HG03469 (cell line): ENCODE results near the gene FAM234B.

Experiments used
- ATAC-seq: cut with Tn5 transposase; IDR thresholded peaks from one replicate; pipeline ENCODE4 v1.9.1; 2021; ENCODE audit warnings: mild to moderate bottlenecking, moderate library complexity, moderate number of reproducible peaks; ENCODE audit not compliant: unreplicated experiment

FAM234B gene, protein sequence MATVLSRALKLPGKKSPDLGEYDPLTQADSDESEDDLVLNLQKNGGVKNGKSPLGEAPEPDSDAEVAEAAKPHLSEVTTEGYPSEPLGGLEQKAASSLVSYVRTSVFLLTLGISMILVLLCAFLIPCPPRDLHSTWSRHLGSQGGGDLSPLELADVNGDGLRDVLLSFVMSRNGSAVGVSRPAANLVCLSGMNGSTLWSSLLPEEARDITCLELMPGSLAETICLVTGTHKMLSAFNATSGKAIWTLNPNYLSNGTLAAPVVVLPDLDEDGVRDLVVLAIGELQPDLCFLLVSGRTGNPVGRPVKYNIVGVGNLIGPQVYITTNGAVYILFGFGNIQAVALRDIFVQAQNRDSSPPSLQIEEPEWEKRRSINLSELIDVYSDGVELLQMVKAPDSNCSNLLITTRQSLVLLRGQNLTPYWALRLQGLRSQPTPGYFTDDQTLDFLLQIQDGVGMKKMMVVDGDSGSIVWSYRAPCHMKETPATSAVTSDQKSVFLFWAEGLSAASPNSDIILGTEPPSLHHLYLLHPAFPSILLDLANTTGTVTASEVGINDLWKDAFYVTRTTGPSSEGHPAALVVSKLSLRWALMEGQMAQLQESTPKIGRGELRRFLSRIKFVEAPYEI

GRCh38 chr12:13044002-13044905 lies at the start of gene FAM234B:
Gene FAM234B (plus strand): TSS chr12:13044381. CDS start chr12:13044404, 23 bp downstream.
- ATAC-seq, result peak; percentile 55

GRCh38 chr12:12995088-12995487 lies 49.1 kb upstream of the FAM234B start:
- no peak for ATAC-seq

GRCh38 chr12:12996209-12996608 lies 48.0 kb upstream of the FAM234B start:
- no peak for ATAC-seq

- ATAC-seq, result no peak
Observed at GRCh38 chr12:12997156-12997555, 47.0 kb upstream of the FAM234B start.

GRCh38 chr12:12997734-12998133 lies 46.4 kb upstream of the FAM234B start:
- no peak for ATAC-seq

- ATAC-seq, result no peak
Observed at GRCh38 chr12:12998248-12998647, 45.9 kb upstream of the FAM234B start.

DNA sequence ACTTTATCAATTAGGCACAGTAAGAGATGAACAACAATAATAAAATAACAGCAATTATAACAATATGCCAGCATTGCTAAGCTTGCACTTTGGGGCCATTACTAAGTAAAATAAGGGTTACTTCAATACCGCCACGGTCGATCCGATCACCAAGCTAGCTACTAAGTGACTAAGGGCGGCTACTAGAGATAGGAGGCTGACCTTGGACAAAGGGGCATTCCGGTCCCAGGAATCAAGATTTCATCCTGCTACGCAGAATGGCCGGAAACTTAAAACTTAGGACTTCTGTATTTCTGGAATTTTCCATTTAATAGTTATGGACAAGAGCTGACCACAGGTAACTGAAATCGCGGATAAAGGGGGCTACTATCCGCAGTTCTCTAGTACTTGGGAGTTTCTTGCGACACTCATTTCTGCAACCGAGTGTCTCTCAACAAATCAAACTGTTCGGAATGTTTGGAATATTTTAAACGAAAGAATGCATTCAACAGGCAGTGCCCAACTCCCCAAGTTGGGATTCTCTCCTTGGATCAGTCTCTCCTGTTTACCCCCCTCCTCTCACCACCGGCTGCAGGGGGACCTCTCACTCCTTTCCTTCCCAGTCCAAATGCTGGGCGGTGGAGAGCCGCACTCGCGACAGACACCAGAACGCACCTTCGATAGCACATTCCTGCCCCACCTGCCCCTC lies 44.8 kb upstream of the FAM234B start:
- ATAC-seq, result no peak

GRCh38 chr12:12999959-13000615 lies 44.1 kb upstream of the FAM234B start, which contains the start of gene HEBP1:
Gene HEBP1 (minus strand): TSS chr12:13000265. CDS start chr12:13000114, 151 bp downstream.
- peak; percentile 64 for ATAC-seq

- no peak for ATAC-seq
Observed at GRCh38 chr12:13000616-13000924, 43.6 kb upstream of the FAM234B start.

DNA sequence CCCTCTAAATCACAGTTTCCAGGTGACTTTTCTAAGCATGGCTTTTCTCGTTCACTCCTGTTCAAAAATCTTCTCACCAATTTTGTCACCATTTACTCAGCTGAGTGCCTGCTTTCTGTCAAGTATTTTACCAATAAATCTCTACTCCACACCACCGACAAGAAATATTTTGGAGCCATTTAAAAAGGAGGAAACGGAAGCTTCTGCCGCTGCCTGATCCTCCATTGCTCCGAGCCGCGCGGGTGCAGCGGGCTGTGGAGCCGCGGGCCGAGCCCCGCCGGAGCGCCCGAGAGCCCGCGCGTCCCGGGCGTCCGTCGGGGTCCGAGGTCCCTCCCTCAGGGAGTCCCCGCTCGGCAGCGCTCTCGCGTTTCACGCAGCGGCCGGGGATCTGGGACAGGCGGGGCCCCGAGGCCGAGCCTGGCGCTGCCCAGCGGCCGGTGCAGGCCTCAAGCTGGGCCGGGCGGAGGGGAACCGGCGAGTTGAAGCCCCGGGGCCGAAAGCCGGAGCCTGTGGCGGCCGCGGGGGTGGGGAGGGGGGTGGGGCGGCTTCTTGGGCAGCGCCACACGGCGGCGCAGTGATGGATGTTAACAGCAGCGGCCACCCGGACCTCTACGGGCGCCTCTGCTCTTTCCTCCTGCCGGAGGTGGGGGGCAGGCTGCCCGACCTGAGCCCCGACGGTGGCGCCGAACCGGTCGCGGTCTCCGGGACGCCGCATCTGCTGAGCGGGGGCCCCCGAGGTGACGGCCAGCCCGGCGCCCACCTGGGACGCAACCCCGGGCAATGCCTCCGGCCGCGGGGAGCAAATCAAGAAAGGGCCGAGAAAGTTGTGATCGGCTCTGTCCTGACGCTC lies 43.0 kb upstream of the FAM234B start:
- ATAC-seq, result no peak

GRCh38 chr12:13001775-13002040 lies 42.5 kb upstream of the FAM234B start:
- ATAC-seq, result no peak

- no peak for ATAC-seq
Observed at GRCh38 chr12:13002301-13003097, 41.7 kb upstream of the FAM234B start.

- no peak for ATAC-seq
Observed at GRCh38 chr12:13004361-13004760, 39.8 kb upstream of the FAM234B start.

GRCh38 chr12:13004986-13005385 lies 39.2 kb upstream of the FAM234B start:
- no peak for ATAC-seq

DNA sequence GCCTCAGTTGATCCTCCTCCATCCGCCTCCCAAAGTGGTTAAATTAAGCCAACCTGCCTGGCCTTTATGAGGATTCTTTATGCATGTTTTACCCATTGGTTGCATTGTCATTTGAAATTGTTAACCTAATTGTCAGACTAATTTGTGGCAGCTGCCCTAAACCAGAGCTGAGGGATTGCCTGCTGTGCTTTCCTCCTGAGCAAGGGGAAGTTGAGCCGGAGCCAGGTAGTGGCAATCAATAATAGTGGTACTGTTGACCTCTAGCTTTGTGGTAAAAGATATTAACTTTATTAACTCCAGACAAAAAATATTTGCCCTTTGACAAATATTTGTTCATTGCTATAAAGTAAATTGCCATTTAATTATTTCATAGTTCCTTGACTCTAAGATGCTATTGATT lies 38.5 kb upstream of the FAM234B start:
- no peak for ATAC-seq

DNA sequence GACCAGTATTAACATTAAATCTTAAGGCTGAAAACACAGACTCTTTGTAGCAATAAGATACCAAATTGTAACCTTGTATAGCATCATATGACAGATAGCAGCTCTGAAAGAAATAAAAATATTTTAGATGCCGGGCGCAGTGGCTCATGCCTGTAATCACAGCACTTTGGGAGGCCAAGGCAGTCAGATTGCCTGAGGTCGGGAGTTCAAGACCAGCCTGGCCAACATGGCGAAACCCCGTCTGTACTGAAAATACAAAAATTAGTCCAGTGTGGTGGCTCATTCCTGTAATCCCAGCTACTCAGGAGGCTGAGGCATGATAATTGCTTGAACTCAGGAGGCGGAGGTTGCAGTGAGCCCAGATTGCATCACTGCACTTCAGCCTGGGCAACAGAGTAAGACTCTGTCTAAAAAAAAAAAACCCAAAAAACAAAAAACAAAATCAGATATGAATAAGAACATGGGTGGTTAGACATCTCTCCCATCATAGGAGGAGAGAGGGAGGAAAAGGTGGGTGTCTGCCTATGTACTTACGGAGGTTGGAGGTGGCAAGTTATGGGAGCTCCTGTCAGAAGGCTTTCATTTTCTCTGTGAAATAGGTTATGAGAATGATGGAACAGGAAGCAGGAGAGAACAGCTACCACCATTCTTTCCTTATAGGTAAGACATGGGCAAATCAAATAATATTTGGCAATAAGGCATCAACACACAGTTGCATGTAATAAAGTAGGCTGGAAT lies 36.5 kb upstream of the FAM234B start:
- no peak for ATAC-seq

DNA sequence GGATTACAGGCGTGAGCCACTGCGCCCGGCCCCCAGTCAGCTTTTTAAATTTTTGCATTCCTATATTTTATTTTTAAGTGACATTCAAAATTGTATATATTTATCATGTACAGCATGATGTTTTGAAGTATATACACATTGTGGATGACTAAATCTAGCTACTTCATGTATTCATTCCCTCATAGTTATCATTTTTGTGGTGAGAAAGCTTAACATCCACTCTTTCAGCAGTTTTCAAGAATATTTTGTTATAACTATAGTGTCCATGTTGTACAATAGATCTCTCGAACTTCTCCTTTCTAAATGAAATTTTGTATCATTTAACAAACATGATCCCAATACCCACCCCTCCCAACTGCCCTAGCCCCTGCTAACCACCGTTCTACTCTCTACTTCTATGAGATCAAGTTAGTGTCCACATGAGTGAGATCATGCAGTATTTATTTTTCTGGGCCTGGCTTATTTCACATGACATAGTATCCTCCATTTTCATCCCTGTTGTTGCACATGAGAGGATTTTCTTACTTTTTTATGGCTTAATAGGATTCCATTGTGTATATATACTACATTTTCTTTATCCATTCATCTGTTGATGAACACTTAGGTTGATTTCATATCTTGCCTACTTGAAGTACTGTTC lies 35.3 kb upstream of the FAM234B start:
- no peak for ATAC-seq

DNA sequence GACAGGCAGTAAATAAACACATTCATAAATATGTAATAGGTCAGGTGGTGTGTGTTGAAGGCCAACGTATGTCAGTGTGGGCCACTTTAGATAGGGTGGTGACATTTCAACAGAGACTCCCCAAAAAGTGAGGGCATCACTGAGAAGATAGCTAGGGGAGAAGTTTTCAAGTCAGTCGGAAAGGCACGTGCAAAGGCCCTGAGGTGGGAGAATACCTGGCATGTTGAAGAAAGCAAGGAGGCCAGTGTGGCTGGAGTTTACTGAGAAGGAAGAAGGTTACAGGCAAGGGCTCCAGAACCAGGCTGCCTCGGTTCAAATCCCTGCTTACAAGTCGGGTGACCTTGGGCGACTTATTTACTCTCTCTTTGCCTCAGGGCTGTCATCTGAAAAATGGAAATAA lies 33.1 kb upstream of the FAM234B start:
- no peak for ATAC-seq
